Measurements from ENCODE around the gene MAP3K12.

GRCh38 chr12:53496752-53497032 lies 2.6 kb downstream of the MAP3K12 start:
- TF ChIP-seq CTCF (conservative IDR thresholded peaks at IDR 0.05; ENCODE audit: low read depth, low read length) (no peak), EZH2phosphoT487 (IDR thresholded peaks at IDR 0.05; ENCODE audit: borderline replicate concordance, low read length) (no peak), EZH2 (IDR thresholded peaks at IDR 0.05; ENCODE audit: low read length, unreplicated experiment) (no peak)

Data from PC-3 (cell line).